ENCODE measurements around the gene GPR107.

Gene GPR107

GRCh38 chr9:130124085-130124860 is 70.6 kb downstream of the GPR107 start:
- H3K9me3 Mint-ChIP-seq: no peaks in the 10 kb centered on the region

DNA sequence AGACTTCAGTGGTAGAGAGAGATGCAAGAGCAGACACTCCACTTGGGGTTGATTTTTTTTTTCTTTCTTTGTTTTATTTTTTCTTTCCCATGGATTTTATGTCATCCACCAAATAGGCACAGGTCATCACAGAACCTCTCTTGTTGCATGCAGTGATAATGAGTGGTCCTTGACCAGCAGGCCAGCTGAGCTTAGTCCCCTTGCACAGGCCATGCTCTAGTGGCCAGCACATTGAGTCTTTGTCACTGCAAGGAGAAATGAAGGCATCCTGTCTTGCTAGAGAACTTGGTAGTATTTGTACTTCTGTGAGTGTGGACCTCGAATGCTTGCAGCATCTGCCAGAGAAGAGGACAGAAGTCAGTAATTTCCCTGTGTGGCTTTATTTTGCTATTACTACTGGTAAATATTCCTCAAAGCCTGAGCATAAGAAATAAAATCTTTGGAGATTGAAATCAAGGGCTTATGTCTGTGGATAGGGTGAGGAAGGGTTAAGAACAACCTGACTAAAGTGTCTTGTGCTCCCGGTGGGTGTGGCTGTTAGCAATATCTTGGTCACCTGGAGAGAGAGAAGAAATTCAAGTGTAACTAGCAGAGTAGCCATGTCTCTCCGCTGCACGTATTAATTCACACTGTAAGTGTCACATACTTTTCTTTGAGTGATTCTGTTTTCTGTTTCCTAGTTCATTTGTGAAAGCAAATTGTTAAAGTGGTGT is 73.2 kb downstream of the GPR107 start:
- H3K27me3 Mint-ChIP-seq: no peaks in the 10 kb centered on the region
- H3K9me3 Mint-ChIP-seq: no peaks in the 10 kb centered on the region
- H3K36me3 Mint-ChIP-seq: peaks cover 7% of the 10 kb centered on the region
- H3K4me1 Mint-ChIP-seq: peaks cover 51% of the 10 kb centered on the region
- H3K27ac Mint-ChIP-seq: peak overlapping the region; percentile 19
- H3K4me3 Mint-ChIP-seq: peak overlapping the region; percentile 2

More at GRCh38 chr9:130124085-130124860, 70.6 kb downstream of the GPR107 start:
- no peak overlapping the region for H3K27ac Mint-ChIP-seq
- no peak overlapping the region for H3K4me3 Mint-ChIP-seq
- H3K36me3 Mint-ChIP-seq: peaks cover 9% of the 10 kb centered on the region
- no peaks in the 10 kb centered on the region for H3K27me3 Mint-ChIP-seq
- H3K4me1 Mint-ChIP-seq: peaks cover 28% of the 10 kb centered on the region

DNA sequence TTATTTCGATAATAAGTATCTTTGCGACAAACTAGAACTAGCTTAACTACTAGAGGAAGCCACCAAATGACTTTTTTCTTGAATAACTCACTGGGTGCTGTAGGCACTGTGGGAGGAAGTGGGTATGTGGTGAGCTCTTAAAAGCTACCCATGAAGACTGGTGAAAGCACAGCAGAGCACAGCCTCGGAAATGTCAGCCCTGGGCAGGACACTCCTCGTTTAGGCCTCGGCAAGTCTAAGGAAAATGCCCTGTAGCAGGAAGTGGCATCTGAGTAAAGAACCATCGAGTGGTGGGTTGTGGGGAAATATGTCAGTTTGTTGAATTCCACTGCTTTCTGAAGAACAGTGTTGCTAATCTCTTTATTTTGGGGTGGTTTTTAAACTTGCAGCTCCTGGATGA is 74.5 kb downstream of the GPR107 start:
- Mint-ChIP-seq H3K27me3 (no peaks in the 10 kb centered on the region), H3K4me1 (peaks cover 60% of the 10 kb centered on the region), H3K9me3 (no peaks in the 10 kb centered on the region)

DNA sequence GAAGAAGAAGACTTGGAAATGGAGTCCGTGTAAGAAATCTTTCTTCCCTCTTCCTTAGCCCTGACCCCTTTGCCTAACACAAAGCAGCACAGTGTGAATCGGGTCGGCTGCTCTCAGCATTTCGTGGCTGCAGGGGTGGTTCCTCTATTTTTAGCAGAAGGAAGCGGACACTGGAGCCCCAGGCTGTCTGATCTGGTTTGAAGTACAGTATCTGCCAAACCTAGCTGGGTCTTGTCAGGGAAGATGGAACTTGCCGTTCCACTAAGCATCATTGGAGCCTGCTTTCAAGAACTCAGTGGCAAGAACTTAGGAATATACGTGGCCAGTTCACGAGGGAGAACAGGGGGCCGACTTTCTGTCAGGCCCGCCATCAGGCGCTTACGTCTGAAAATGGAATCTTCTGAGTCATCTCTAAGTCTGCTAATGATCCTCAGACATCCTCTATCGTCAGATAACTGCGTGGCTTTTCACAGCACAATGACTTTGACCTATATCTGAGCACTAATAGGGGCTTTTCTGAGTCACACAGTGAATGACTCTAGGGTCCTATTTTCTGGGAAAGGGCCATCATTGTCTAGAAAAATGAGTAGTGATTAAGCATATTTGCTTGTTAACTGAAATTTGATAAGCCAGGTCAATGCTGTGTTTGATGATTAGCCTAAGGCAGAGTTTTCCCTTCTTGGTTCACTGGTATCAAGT is 75.2 kb downstream of the GPR107 start:
- peak overlapping the region; percentile 100 for H3K27ac Mint-ChIP-seq
- no peaks in the 10 kb centered on the region for H3K27me3 Mint-ChIP-seq
- H3K36me3 Mint-ChIP-seq: peaks cover 11% of the 10 kb centered on the region
- peaks cover 60% of the 10 kb centered on the region for H3K4me1 Mint-ChIP-seq
- peak overlapping the region; percentile 88 for H3K4me3 Mint-ChIP-seq
- no peaks in the 10 kb centered on the region for H3K9me3 Mint-ChIP-seq

More for the DNA sequence above, 74.5 kb downstream of the GPR107 start:
- Mint-ChIP-seq H3K4me3 (peak overlapping the region; percentile 88), H3K27ac (peak overlapping the region; percentile 100), H3K36me3 (peaks cover 7% of the 10 kb centered on the region)

DNA sequence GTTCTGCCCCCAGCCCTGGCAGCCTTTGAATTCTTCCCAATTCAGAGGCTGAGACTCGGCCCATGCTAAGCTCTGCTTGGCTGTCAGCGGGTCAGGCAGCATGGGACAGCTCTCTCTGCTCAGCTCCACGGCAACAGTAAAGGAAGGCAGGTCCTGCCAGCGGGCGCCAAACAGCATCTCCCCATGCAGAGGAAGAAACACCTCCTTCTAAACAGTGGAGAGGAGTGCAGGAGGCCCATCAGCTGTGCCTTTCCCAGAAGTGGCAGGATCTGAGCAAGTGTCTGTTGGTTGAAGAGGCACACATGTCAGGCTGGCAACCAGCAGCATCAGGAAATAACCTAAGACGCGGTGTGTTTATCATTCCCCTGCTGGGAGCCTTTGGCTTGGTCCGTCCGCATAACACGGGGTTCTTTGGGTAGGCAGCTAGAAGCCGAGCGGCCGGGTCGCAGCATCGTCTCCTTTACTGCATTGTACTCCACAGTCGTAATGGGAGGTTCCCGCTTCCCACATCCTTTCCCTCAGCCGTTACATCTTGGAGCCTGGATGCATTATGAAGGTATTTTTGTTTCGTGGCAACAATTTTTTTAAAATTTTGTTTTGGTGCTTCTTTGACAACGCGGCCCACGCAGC is 75.8 kb downstream of the GPR107 start:
- Mint-ChIP-seq H3K4me1 (peaks cover 60% of the 10 kb centered on the region), H3K9me3 (no peaks in the 10 kb centered on the region), H3K36me3 (peaks cover 12% of the 10 kb centered on the region), H3K27me3 (no peaks in the 10 kb centered on the region), H3K27ac (peak overlapping the region; percentile 100), H3K4me3 (peak overlapping the region; percentile 88)

DNA sequence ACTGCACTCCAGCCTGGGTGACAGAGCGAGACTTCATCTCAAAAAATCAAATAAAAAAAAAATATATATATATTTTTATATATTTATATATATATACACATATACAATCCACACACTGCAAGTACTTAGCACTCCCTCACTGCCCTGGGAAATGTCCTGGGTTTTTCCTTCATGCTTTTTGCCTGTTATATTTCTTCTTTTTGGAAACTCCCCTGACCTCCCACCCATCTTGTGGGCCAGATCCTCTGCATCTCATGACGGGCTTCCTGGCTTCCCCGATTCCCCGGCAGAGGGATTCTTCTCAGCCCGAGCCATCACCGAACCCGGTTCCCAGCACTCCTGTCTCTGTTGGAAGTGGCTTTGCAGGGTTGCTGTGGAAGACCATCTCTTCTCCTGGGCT is 79.0 kb downstream of the GPR107 start:
- Mint-ChIP-seq H3K27ac (peak overlapping the region; percentile 74), H3K36me3 (peaks cover 20% of the 10 kb centered on the region), H3K9me3 (no peaks in the 10 kb centered on the region), H3K4me1 (peaks cover 56% of the 10 kb centered on the region), H3K4me3 (no peak overlapping the region), H3K27me3 (no peaks in the 10 kb centered on the region)

- Mint-ChIP-seq H3K27me3 (no peaks in the 10 kb centered on the region), H3K4me3 (no peak overlapping the region), H3K4me1 (peaks cover 49% of the 10 kb centered on the region), H3K9me3 (no peaks in the 10 kb centered on the region), H3K27ac (no peak overlapping the region), H3K36me3 (peaks cover 15% of the 10 kb centered on the region)
Measured at GRCh38 chr9:130137081-130137640, 83.5 kb downstream of the GPR107 start.

GRCh38 chr9:130137641-130138081 is 84.0 kb downstream of the GPR107 start:
- H3K27ac Mint-ChIP-seq: no peak overlapping the region
- peaks cover 47% of the 10 kb centered on the region for H3K4me1 Mint-ChIP-seq
- peaks cover 15% of the 10 kb centered on the region for H3K36me3 Mint-ChIP-seq
- H3K9me3 Mint-ChIP-seq: no peaks in the 10 kb centered on the region
- no peaks in the 10 kb centered on the region for H3K27me3 Mint-ChIP-seq
- H3K4me3 Mint-ChIP-seq: no peak overlapping the region

DNA sequence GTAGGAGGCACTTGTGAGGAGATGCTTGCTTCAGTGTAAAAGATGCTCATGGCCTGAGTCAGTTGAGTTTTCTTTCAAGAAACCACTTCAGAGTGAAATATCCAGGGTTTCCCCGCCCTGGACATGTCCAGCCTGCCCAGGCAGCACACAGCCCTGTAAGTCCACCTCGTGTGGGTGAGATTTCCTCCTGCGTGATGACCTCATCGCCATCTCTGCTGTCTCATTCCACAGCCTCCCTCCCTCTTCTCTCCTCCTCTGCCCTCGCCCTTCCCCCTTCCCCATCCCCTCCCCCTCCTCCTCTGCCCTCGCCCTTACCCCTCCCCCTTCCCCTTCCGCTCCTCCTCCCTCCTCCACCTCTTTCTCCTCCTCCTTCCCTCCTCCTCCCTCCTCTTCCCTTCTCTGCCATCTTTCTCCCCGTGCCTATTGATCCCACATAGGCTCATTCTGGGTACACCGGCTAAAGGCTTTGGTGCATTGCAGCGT is 84.5 kb downstream of the GPR107 start:
- Mint-ChIP-seq H3K4me3 (peak overlapping the region; percentile 5), H3K27me3 (no peaks in the 10 kb centered on the region), H3K4me1 (peaks cover 42% of the 10 kb centered on the region), H3K27ac (peak overlapping the region; percentile 35), H3K9me3 (no peaks in the 10 kb centered on the region), H3K36me3 (peaks cover 15% of the 10 kb centered on the region)

DNA sequence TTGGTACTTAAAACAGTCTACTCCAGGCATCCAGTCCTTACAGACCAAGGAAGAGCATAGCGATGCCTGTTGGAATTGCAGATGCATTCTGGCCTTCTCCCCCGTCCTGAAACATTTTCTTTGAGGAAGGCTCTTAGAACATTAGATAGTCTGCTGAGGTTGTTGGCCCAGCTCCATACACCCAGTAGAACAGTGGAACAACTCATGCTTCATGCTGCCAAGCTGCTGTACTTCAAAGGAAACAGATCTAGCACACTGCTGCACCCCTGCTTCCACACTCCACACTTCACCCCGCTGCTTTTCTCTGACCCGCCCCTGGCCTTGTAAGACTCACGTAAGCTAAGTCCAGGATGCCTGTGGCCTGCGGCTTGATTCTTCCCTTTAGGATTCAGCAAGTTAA is 85.1 kb downstream of the GPR107 start:
- H3K27ac Mint-ChIP-seq: peak overlapping the region; percentile 35
- peaks cover 2% of the 10 kb centered on the region for H3K27me3 Mint-ChIP-seq
- H3K4me1 Mint-ChIP-seq: peaks cover 46% of the 10 kb centered on the region
- H3K9me3 Mint-ChIP-seq: no peaks in the 10 kb centered on the region
- H3K4me3 Mint-ChIP-seq: peak overlapping the region; percentile 5
- H3K36me3 Mint-ChIP-seq: peaks cover 12% of the 10 kb centered on the region

- peaks cover 3% of the 10 kb centered on the region for H3K27me3 Mint-ChIP-seq
- H3K4me1 Mint-ChIP-seq: peaks cover 50% of the 10 kb centered on the region
- H3K4me3 Mint-ChIP-seq: no peak overlapping the region
- no peaks in the 10 kb centered on the region for H3K9me3 Mint-ChIP-seq
- H3K36me3 Mint-ChIP-seq: peaks cover 12% of the 10 kb centered on the region
- no peak overlapping the region for H3K27ac Mint-ChIP-seq
Measured at GRCh38 chr9:130139251-130139650, 85.5 kb downstream of the GPR107 start.

- Mint-ChIP-seq H3K27me3 (peaks cover 6% of the 10 kb centered on the region), H3K36me3 (peaks cover 7% of the 10 kb centered on the region), H3K4me1 (peaks cover 50% of the 10 kb centered on the region), H3K9me3 (no peaks in the 10 kb centered on the region), H3K27ac (peak overlapping the region; percentile 46), H3K4me3 (no peak overlapping the region)
Measured at GRCh38 chr9:130140706-130141105, 87.0 kb downstream of the GPR107 start.

- H3K4me3 Mint-ChIP-seq: no peak overlapping the region
- peaks cover 44% of the 10 kb centered on the region for H3K4me1 Mint-ChIP-seq
- no peaks in the 10 kb centered on the region for H3K9me3 Mint-ChIP-seq
- H3K36me3 Mint-ChIP-seq: peaks cover 2% of the 10 kb centered on the region
- H3K27me3 Mint-ChIP-seq: peaks cover 13% of the 10 kb centered on the region
- no peak overlapping the region for H3K27ac Mint-ChIP-seq
Measured at GRCh38 chr9:130142056-130142455, 88.3 kb downstream of the GPR107 start.

- no peaks in the 10 kb centered on the region for H3K36me3 Mint-ChIP-seq
- H3K4me3 Mint-ChIP-seq: no peak overlapping the region
- peaks cover 13% of the 10 kb centered on the region for H3K27me3 Mint-ChIP-seq
- peaks cover 43% of the 10 kb centered on the region for H3K4me1 Mint-ChIP-seq
- no peaks in the 10 kb centered on the region for H3K9me3 Mint-ChIP-seq
- no peak overlapping the region for H3K27ac Mint-ChIP-seq
Measured at GRCh38 chr9:130142641-130143040, 88.9 kb downstream of the GPR107 start.

Data from activated naive CD4-positive, alpha-beta T cell treated with anti-CD3 and anti-CD28 coated beads, Interleukin-2, amount 50 U/mL, for 24 hours (primary cell).